Testis (tissue), 3 donors: ENCODE data around the gene HOXA3. TPM values are rescaled to one million over a fixed set of nuclear protein-coding genes. Genes with fewer than 3 reads are reported as not detected.

Experiments
- DNase-seq: peaks from one replicate; pipeline ENCODE4 v3.0.0-alpha.2; 2019
- H3K27ac ChIP-seq, 2 donors: fragments of 200-600 bp; sonication (generic); one replicate each; pipeline ENCODE4 v1.5.1; 2019
- H3K27me3 ChIP-seq: fragments of 200-600 bp; sonication (generic); one replicate; pipeline ENCODE4 v1.5.1; 2019
- H3K36me3 ChIP-seq: fragments of 200-600 bp; sonication (generic); one replicate; pipeline ENCODE4 v1.5.1; 2017; ENCODE audit warnings: low read depth; ENCODE audit errors: missing control alignments
- H3K4me1 ChIP-seq: fragments of 200-600 bp; sonication (generic); one replicate; pipeline ENCODE4 v1.5.1; 2019
- H3K4me3 ChIP-seq, 2 donors: fragments of 200-600 bp; sonication (generic); one replicate each; pipeline ENCODE4 v1.5.1; 2017 to 2019
- H3K9me3 ChIP-seq: fragments of 200-600 bp; sonication (generic); one replicate; pipeline ENCODE4 v1.5.1; 2017
- POLR2A ChIP-seq: fragments of 450-650 bp; IDR thresholded peaks from one replicate; pipeline ENCODE4 v1.6.1; 2017; ENCODE audit warnings: antibody characterized with exemption, mild to moderate bottlenecking, moderate library complexity
- WGBS, 2 donors: methylation state at CpG; one replicate each; pipeline ENCODE4 v1.1.5; 2018; 5-methylcytosine and 5-hydroxymethylcytosine counted together
- intact Hi-C: fragments of 100-400 bp; cut with DNase I; formaldehyde crosslinking; loops from one replicate; pipeline ENCODE4 v1.15.1; 2023; ENCODE audit warnings: low total_unique reads
- polyA plus RNA-seq: library from polyadenylated mRNA; stranded (reverse); fragments of 350-450 nt; fragmentation: Illumina TruSeq; extraction: RNeasy Lipid Tissue Mini Kit (QIAGEN cat#74804); gene quantifications from one replicate; pipeline ENCODE4 v1.2.3, GENCODE V29; 2014; ENCODE audit warnings: low read depth, low replicate concordance; ENCODE audit not compliant: insufficient read depth
- total RNA-seq, 2 donors: library from RNA; depleted of rRNA; stranded (reverse); fragments of >200 nt; gene quantifications; one replicate each; pipeline ENCODE4 v1.2.3, GENCODE V29; 2016
- TF ChIP-seq, protein P1 (sequence below), 3 experiments: fragments of 450-650 bp in 2 of 3; fragments of 200-600 bp in 1 of 3; sonication (generic) in 1 of 3; IDR thresholded peaks; one replicate each; pipeline ENCODE4 v1.5.1; 2016 to 2019; ENCODE audit warnings: antibody characterized with exemption in 3 of 3, mild to moderate bottlenecking in 2 of 3, moderate library complexity in 1 of 3

HOXA3 gene
- total and polyA plus RNA-seq, 3 donors from 2014 or later = 0.93 to 2.8 (median 2.4) TPM

- TF ChIP-seq, protein P1, sequence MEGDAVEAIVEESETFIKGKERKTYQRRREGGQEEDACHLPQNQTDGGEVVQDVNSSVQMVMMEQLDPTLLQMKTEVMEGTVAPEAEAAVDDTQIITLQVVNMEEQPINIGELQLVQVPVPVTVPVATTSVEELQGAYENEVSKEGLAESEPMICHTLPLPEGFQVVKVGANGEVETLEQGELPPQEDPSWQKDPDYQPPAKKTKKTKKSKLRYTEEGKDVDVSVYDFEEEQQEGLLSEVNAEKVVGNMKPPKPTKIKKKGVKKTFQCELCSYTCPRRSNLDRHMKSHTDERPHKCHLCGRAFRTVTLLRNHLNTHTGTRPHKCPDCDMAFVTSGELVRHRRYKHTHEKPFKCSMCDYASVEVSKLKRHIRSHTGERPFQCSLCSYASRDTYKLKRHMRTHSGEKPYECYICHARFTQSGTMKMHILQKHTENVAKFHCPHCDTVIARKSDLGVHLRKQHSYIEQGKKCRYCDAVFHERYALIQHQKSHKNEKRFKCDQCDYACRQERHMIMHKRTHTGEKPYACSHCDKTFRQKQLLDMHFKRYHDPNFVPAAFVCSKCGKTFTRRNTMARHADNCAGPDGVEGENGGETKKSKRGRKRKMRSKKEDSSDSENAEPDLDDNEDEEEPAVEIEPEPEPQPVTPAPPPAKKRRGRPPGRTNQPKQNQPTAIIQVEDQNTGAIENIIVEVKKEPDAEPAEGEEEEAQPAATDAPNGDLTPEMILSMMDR (IDR thresholded peaks at IDR 0.05) = no peak
- no peak for TF ChIP-seq POLR2A
- no peaks in the 10 kb centered on the region for H3K36me3 ChIP-seq
- no peaks in the 10 kb centered on the region for H3K27me3 ChIP-seq
- no peak overlapping the region for H3K4me3 ChIP-seq
- H3K27ac ChIP-seq = no peak overlapping the region
- H3K4me1 ChIP-seq = no peaks in the 10 kb centered on the region
- 19 to 33% methylated on average over 14 of the region's 14 CpGs for WGBS, 2 donors
- intact Hi-C loops = no loop called here
- DNase-seq = no peak
- H3K9me3 ChIP-seq = no peaks in the 10 kb centered on the region
Measured at GRCh38 chr7:27106901-27107240, 45.5 kb downstream of the HOXA3 start.

- intact Hi-C loops = no loop called here
- TF ChIP-seq, protein P1 (IDR thresholded peaks at IDR 0.05) = no peak
- no peak for TF ChIP-seq POLR2A
- no peak overlapping the region for H3K4me3 ChIP-seq
- WGBS, 2 donors = 18 to 36% methylated on average over 30 to 44 of the region's 44 CpGs
- H3K27me3 ChIP-seq = no peaks in the 10 kb centered on the region
- H3K4me1 ChIP-seq = no peaks in the 10 kb centered on the region
- H3K36me3 ChIP-seq = no peaks in the 10 kb centered on the region
- H3K27ac ChIP-seq = no peak overlapping the region
- DNase-seq = no peak
- no peaks in the 10 kb centered on the region for H3K9me3 ChIP-seq
Measured at GRCh38 chr7:27106181-27106900, 46.0 kb downstream of the HOXA3 start.

DNA sequence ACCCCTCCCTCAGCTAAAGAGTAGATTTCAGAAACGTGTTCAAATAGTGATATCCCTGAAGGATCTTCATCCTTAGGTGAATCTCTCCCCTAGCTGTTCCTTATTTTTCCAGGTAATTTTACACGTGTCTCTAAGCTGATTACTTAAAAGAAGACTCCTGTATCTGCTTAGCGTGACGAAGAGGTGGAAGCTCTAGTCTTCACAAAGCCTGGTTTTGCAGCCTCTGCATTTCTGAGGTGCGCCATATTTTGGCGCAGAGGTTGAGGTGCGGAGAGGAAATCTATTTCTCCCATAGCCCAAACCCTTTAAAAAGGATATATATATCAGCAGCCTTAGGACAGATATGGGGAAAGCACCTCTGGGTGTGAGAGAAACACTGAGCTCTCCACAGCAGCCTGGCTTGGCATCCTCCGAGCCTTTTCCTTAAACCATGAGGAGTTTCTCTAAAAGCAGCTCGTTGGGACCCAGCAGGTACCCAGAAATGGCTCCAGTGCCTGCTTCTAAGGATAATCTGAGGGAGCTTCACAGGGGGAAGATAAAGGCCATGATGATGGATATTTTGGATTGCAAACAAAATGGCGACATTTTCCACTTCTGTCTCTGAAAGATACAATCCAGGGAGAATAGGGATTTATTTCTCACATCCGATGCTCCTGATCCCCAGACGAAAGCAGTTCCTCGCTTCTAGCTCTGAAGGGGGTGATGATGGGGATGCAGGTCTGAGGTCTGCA is 46.9 kb downstream of the HOXA3 start:
- intact Hi-C loops = no loop called here
- H3K4me1 ChIP-seq = no peaks in the 10 kb centered on the region

DNA sequence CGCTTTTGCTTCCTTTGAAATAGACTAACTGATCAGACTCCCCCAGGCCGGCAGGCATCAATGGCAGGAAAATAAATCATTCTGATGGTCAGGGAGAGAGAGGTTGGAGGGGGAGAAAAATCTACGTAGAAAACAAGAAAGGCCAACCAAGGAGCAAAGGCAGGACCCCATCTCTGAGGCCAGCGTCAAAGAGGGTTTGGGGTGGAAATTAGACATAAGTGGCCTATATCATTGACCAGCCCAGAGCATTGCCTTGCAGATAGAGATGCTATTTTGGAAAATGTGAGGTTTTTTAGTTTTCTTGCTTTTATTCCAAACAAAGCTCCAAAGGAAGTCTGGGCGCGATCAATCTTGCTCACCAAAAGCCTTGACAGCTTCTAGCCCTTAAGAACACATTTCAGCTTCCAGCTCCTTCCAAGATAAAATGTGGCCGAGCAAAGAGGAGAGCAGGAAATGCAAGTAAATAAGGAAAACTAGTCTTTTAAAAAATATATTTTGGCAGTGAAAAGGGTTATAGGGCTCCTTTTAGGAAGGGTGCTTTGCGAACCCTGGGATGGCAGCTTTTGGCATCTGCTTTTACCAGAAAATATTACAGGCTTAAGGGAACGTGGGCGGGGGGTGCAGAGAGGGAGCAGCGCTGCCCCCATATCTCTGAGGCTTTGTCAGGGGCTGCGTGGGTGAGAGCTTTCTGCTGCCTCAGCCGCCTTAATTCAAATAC is 47.9 kb downstream of the HOXA3 start:
- 17 to 23% methylated on average over 13 of the region's 13 CpGs for WGBS, 2 donors
- Histone ChIP-seq H3K36me3 (no peaks in the 10 kb centered on the region), H3K27ac (no peak overlapping the region), H3K9me3 (no peaks in the 10 kb centered on the region), H3K4me1 (no peaks in the 10 kb centered on the region), H3K27me3 (no peaks in the 10 kb centered on the region), H3K4me3 (no peak overlapping the region)
- DNase-seq = no peak
- intact Hi-C loops = no loop called here
- TF ChIP-seq, protein P1 (IDR thresholded peaks at IDR 0.05) = no peak
- TF ChIP-seq POLR2A = no peak

More for the DNA sequence above, 46.9 kb downstream of the HOXA3 start:
- TF ChIP-seq POLR2A = no peak
- TF ChIP-seq, protein P1 (IDR thresholded peaks at IDR 0.05) = no peak
- no peaks in the 10 kb centered on the region for H3K27me3 ChIP-seq
- H3K27ac ChIP-seq = no peak overlapping the region
- no peaks in the 10 kb centered on the region for H3K36me3 ChIP-seq
- no peak for DNase-seq
- H3K4me3 ChIP-seq = no peak overlapping the region
- WGBS, 2 donors = 34 to 46% methylated on average over 13 of the region's 13 CpGs
- no peaks in the 10 kb centered on the region for H3K9me3 ChIP-seq
